HG03354 (cell line): ENCODE measurements around the gene TLR10.
"Not testable (repeated sequence)": the region's sequence is repeated elsewhere in the genome, so short reads cannot be mapped to it uniquely, and the experiment has no call there.

Experiments
- ATAC-seq: cut with Tn5 transposase; IDR thresholded peaks from one replicate; pipeline ENCODE4 v1.9.1; 2021; ENCODE audit warnings: mild to moderate bottlenecking; ENCODE audit not compliant: unreplicated experiment, poor library complexity, severe bottlenecking

Gene TLR10

GRCh38 chr4:38782452-38783108 lies at the start of gene TLR10:
TSS of gene TLR10 (minus strand) at chr4:38782990. CDS start at chr4:38775590, 7,400 bp downstream.
- peak; percentile 77 for ATAC-seq

- ATAC-seq: no peak
Measured at GRCh38 chr4:38832206-38832605, 49.4 kb upstream of the TLR10 start.

GRCh38 chr4:38831653-38832052 lies 48.9 kb upstream of the TLR10 start:
- ATAC-seq: no peak

GRCh38 chr4:38829237-38829636 lies 46.4 kb upstream of the TLR10 start:
- ATAC-seq: no peak

GRCh38 chr4:38823766-38824165 lies 41.0 kb upstream of the TLR10 start:
- no peak for ATAC-seq

- ATAC-seq: no peak
Measured at GRCh38 chr4:38822748-38823303, 40.0 kb upstream of the TLR10 start.

- ATAC-seq: no peak
Measured at GRCh38 chr4:38821739-38822138, 38.9 kb upstream of the TLR10 start.

GRCh38 chr4:38820329-38821061 lies 37.7 kb upstream of the TLR10 start:
- peak; percentile 60 for ATAC-seq

GRCh38 chr4:38819569-38819968 lies 36.8 kb upstream of the TLR10 start:
- ATAC-seq: no peak

- peak; percentile 54 for ATAC-seq
Measured at GRCh38 chr4:38818441-38818976, 35.7 kb upstream of the TLR10 start.

- ATAC-seq: peak; percentile 33
Measured at GRCh38 chr4:38815885-38816782, 33.3 kb upstream of the TLR10 start.

GRCh38 chr4:38814386-38814785 lies 31.6 kb upstream of the TLR10 start:
- ATAC-seq: no peak

- ATAC-seq: no peak
Measured at GRCh38 chr4:38811297-38811696, 28.5 kb upstream of the TLR10 start.

- ATAC-seq: not testable (repeated sequence)
Measured at GRCh38 chr4:38807462-38807861, 24.7 kb upstream of the TLR10 start.

GRCh38 chr4:38806251-38806650 lies 23.5 kb upstream of the TLR10 start:
- ATAC-seq: not testable (repeated sequence)

GRCh38 chr4:38805530-38806145 lies 22.8 kb upstream of the TLR10 start:
- peak; percentile 80 for ATAC-seq

GRCh38 chr4:38804654-38805295 lies 22.0 kb upstream of the TLR10 start, which contains the start of gene TLR1:
TSS of gene TLR1 (minus strand) at chr4:38804791. CDS start at chr4:38798831, 5,960 bp downstream.
- ATAC-seq: peak; percentile 52

- peak; percentile 43 for ATAC-seq
Measured at GRCh38 chr4:38803833-38804653, 21.3 kb upstream of the TLR10 start.
